IMR-90 (cell line): ENCODE results near the gene TPD52L2. TPM values are rescaled to one million over a fixed set of nuclear protein-coding genes. Genes with fewer than 3 reads are reported as not detected.

Source experiments
- ATAC-seq: fragments of 200-7000 bp; cut with Tn5 transposase; 2 replicates; pipeline ENCODE4 v1.9.1; 2020; ENCODE audit warnings: low read depth, mild to moderate bottlenecking, moderate library complexity
- BruUV-seq: library from RNA; stranded (reverse); fragments of 400-500 nt; replicated peaks from 2 replicates; lab custom pipeline; 2021; lab: Mats Ljungman, UMichigan
- CTCF ChIA-PET: fragments of 300-600 bp; formaldehyde crosslinking; extraction: SDS; loops from one replicate; lab custom pipeline; 2021; ENCODE audit warnings: antibody characterized with exemption; lab: Yijun Ruan, JAX
- POLR2A ChIA-PET: fragments of 300-600 bp; sonication (Branson Sonifier 250); formaldehyde crosslinking; loops from one replicate; lab custom pipeline; 2022; ENCODE audit warnings: antibody characterized with exemption; ENCODE audit not compliant: unreplicated experiment; lab: Charles Lee
- DNase-seq: peaks from one replicate; pipeline ENCODE4 v3.0.0; 2013
- H2AFZ ChIP-seq: replicated peaks from 2 replicates; pipeline ENCODE3; 2013; ENCODE audit warnings: low read length, mild to moderate bottlenecking; ENCODE audit not compliant: poor library complexity
- H2AK5ac ChIP-seq: 2 replicates; pipeline ENCODE4 v1.6.1; 2013; ENCODE audit warnings: low read depth, low read length, inconsistent platforms
- H2AK9ac ChIP-seq: replicated peaks from 2 replicates; pipeline ENCODE3; 2013; ENCODE audit warnings: mild to moderate bottlenecking, low read depth, low read length, moderate library complexity; ENCODE audit not compliant: poor library complexity
- H2BK120ac ChIP-seq: 2 replicates; pipeline ENCODE4 v1.6.1; 2013; ENCODE audit warnings: low read depth, low read length, inconsistent platforms
- H2BK15ac ChIP-seq: 3 replicates; pipeline ENCODE4 v1.6.1; 2013; ENCODE audit warnings: low read depth, low read length, inconsistent platforms
- H2BK20ac ChIP-seq: 2 replicates; pipeline ENCODE4 v1.6.1; 2013; ENCODE audit warnings: low read depth, mild to moderate bottlenecking, inconsistent platforms, low read length, moderate library complexity
- H2BK5ac ChIP-seq: 2 replicates; pipeline ENCODE4 v1.6.1; 2013; ENCODE audit warnings: mild to moderate bottlenecking, low read depth, low read length, inconsistent platforms; ENCODE audit not compliant: poor library complexity, severe bottlenecking
- H3K14ac ChIP-seq: replicated peaks from 2 replicates; pipeline ENCODE4 v1.6.1; 2013; ENCODE audit warnings: low read depth, low read length, inconsistent platforms
- H3K18ac ChIP-seq: 2 replicates; pipeline ENCODE4 v1.6.1; 2013; ENCODE audit warnings: low read depth, low read length, control low read depth
- H3K23ac ChIP-seq: 2 replicates; pipeline ENCODE4 v1.6.1; 2013; ENCODE audit warnings: low read depth, low read length, inconsistent platforms
- H3K27ac ChIP-seq: 2 replicates; pipeline ENCODE4 v1.5.1; 2013; ENCODE audit warnings: mild to moderate bottlenecking, control low read depth, low read length; ENCODE audit not compliant: insufficient read depth
- H3K27me3 ChIP-seq: 2 replicates; pipeline ENCODE4 v1.6.1; 2013; ENCODE audit warnings: low read length; ENCODE audit not compliant: control insufficient read depth, insufficient read depth
- H3K36me3 ChIP-seq: 2 replicates; pipeline ENCODE4 v1.6.1; 2013; ENCODE audit warnings: low read length, mixed read lengths; ENCODE audit not compliant: control insufficient read depth, insufficient read depth
- H3K4ac ChIP-seq: 2 replicates; pipeline ENCODE4 v1.6.1; 2013; ENCODE audit warnings: low read depth, low read length, inconsistent platforms
- H3K4me1 ChIP-seq: 2 replicates; pipeline ENCODE4 v1.6.1; 2013; ENCODE audit warnings: low read length, mixed read lengths; ENCODE audit not compliant: control insufficient read depth, insufficient read depth
- H3K4me2 ChIP-seq: 2 replicates; pipeline ENCODE4 v1.6.1; 2013; ENCODE audit warnings: low read depth, mild to moderate bottlenecking, control low read depth, low read length, moderate library complexity
- H3K4me3 ChIP-seq: 2 replicates; pipeline ENCODE4 v1.5.1; 2013; ENCODE audit warnings: low read depth, mild to moderate bottlenecking, control low read depth, low read length, moderate library complexity; ENCODE audit not compliant: insufficient read depth
- H3K56ac ChIP-seq: 2 replicates; pipeline ENCODE4 v1.6.1; 2013; ENCODE audit warnings: low read length, inconsistent platforms; ENCODE audit not compliant: insufficient read depth; ENCODE audit errors: extremely low read depth
- H3K79me1 ChIP-seq, 2 experiments: 2 replicates each; pipeline ENCODE4 v1.6.1; 2013; ENCODE audit warnings: low read length in 2 of 2, inconsistent platforms in 1 of 2, low read depth in 1 of 2
- H3K9ac ChIP-seq: 2 replicates; pipeline ENCODE4 v1.6.1; 2013; ENCODE audit warnings: low read depth, low read length, control low read depth
- H3K9me1 ChIP-seq: 2 replicates; pipeline ENCODE4 v1.6.1; 2013; ENCODE audit warnings: low read length, inconsistent platforms; ENCODE audit not compliant: insufficient read depth
- H3K9me3 ChIP-seq: 2 replicates; pipeline ENCODE4 v1.6.1; 2013; ENCODE audit warnings: low read length; ENCODE audit not compliant: control insufficient read depth, insufficient read depth
- H4K20me1 ChIP-seq: 2 replicates; pipeline ENCODE4 v1.6.1; 2013; ENCODE audit warnings: low read length, inconsistent platforms; ENCODE audit not compliant: insufficient read depth
- H4K5ac ChIP-seq: 2 replicates; pipeline ENCODE4 v1.6.1; 2013; ENCODE audit warnings: mild to moderate bottlenecking, low read depth, low read length, control low read depth
- H4K8ac ChIP-seq, 2 experiments: 2 replicates each; pipeline ENCODE4 v1.6.1; 2013; ENCODE audit warnings: low read depth in 2 of 2, low read length in 2 of 2, control low read depth in 1 of 2, inconsistent platforms in 1 of 2
- H4K91ac ChIP-seq: 2 replicates; pipeline ENCODE4 v1.6.1; 2013; ENCODE audit warnings: low read depth, low read length, inconsistent platforms; ENCODE audit not compliant: insufficient read depth
- FOS ChIP-seq: fragments of 150-350 bp; IDR thresholded peaks from 2 replicates; pipeline ENCODE4 v1.6.1; 2016; ENCODE audit warnings: low read depth, low read length
- MAZ ChIP-seq: IDR thresholded peaks from 2 replicates; pipeline ENCODE4 v1.6.1; 2012; ENCODE audit warnings: low read depth, mild to moderate bottlenecking, low read length, improper control_type of control experiment, moderate library complexity, borderline replicate concordance
- NFE2L2 ChIP-seq: fragments of 150-350 bp; IDR thresholded peaks from 2 replicates; pipeline ENCODE4 v1.6.1; 2016; ENCODE audit warnings: low read depth, mild to moderate bottlenecking, low read length
- POLR2A ChIP-seq: IDR thresholded peaks from 2 replicates; pipeline ENCODE4 v1.6.1; 2012; ENCODE audit warnings: mild to moderate bottlenecking, low read depth, low read length
- WGBS, 2 experiments: methylation state at CpG; one replicate each; pipeline versions ENCODE4 v1.1.5 to v1.1.7; 2013; ENCODE audit warnings: missing lambda C conversion rate in 2 of 2; ENCODE audit not compliant: insufficient read length in 1 of 2; ENCODE audit errors: extremely low coverage in 2 of 2; 5-methylcytosine and 5-hydroxymethylcytosine counted together
- dilution Hi-C: fragments of 300-500 bp; cut with HindIII; formaldehyde crosslinking; loops from one replicate; pipeline ENCODE4 v1.14.3; 2018; ENCODE audit warnings: low sequenced_read_pairs; ENCODE audit not compliant: unreplicated experiment
- in situ Hi-C: fragments of 300-500 bp; cut with MboI; formaldehyde crosslinking; loops from 3 replicates; pipeline ENCODE4 v1.14.3; 2019; ENCODE audit warnings: low sequenced_read_pairs, inconsistent platforms, mixed read lengths
- intact Hi-C: fragments of 100-400 bp; cut with micrococcal nuclease; formaldehyde crosslinking; loops from 2 replicates; pipeline ENCODE4 v1.10.0; 2022
- polyA plus RNA-seq, 3 experiments: library from polyadenylated mRNA; depleted of rRNA; stranded (reverse); fragments of >200 nt; gene quantifications; 2 replicates each; pipeline ENCODE4 v1.2.3, GENCODE V29; 2012; ENCODE audit warnings: low replicate concordance in 1 of 3
- total RNA-seq: library from RNA; depleted of rRNA; stranded (reverse); fragments of >200 nt; gene quantifications from 2 replicates; pipeline ENCODE4 v1.2.3, GENCODE V29; 2012
- TF ChIP-seq, protein P1 (sequence below): conservative IDR thresholded peaks from 2 replicates; pipeline ENCODE4 v1.5.1; 2012; ENCODE audit warnings: mild to moderate bottlenecking, low read depth, low read length, improper control_type of control experiment

Gene TPD52L2
- total and polyA plus RNA-seq, 2 of the 4 experiments (the other 2 are of a cell fraction), result 113 to 189 TPM

DNA sequence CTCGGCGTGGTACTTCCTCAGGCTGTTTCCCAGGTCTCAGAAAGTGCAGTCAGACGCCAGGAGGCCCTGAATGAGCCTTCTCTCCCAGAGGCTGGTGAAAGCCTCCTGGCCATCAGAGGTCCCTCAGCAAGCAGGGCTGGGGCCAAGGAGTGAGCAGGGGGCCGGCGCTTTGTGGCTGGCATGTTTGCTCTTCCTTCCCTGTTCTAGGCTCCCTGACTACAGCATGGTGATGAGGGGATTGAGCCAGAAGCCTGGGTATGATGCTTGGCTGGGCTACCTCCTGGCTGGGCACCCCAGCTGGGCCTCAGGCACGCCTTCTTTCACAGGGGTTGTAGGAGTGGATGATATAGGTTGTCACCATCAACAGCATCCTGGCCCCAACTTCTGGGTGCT, 18.1 kb downstream of the TPD52L2 start:
- Histone ChIP-seq H3K56ac (no peak overlapping the region), H2BK120ac (no peak overlapping the region), H2BK20ac (no peak overlapping the region), H3K9ac (no peak overlapping the region), H3K27me3 (no peaks in the 10 kb centered on the region), H4K5ac (no peak overlapping the region), H4K91ac (no peak overlapping the region), H3K36me3 (peaks cover 72% of the 10 kb centered on the region), H3K27ac (no peak overlapping the region), H2AK5ac (no peak overlapping the region), H3K4me3 (no peak overlapping the region), H2AFZ (no peak overlapping the region), H2BK15ac (no peak overlapping the region), H3K79me1 (peaks cover 22 to 71% of the 10 kb centered on the region in 2 experiments), H3K14ac (no peak overlapping the region), H3K23ac (no peak overlapping the region), H3K4me1 (no peaks in the 10 kb centered on the region), H3K9me3 (no peaks in the 10 kb centered on the region), H2AK9ac (no peak overlapping the region), H4K20me1 (peaks cover 79% of the 10 kb centered on the region), H2BK5ac (no peak overlapping the region), H3K18ac (no peak overlapping the region), H3K4me2 (no peak overlapping the region), H4K8ac (no peak overlapping the region), H3K9me1 (no peaks in the 10 kb centered on the region), H3K4ac (no peak overlapping the region)
- dilution Hi-C loops, result no loop called here
- ChIA-PET CTCF (no interaction called here), POLR2A (interaction anchor here (0.6 kb wide), 1 partner anchor 13 kb away, joined by 3 read pairs; no protein-coding TSS in a partner anchor)
- DNase-seq (no peak), ATAC-seq (no peak)
- TF ChIP-seq POLR2A (no peak), MAZ (no peak), FOS (no peak), NFE2L2 (no peak)
- TF ChIP-seq, protein P1, sequence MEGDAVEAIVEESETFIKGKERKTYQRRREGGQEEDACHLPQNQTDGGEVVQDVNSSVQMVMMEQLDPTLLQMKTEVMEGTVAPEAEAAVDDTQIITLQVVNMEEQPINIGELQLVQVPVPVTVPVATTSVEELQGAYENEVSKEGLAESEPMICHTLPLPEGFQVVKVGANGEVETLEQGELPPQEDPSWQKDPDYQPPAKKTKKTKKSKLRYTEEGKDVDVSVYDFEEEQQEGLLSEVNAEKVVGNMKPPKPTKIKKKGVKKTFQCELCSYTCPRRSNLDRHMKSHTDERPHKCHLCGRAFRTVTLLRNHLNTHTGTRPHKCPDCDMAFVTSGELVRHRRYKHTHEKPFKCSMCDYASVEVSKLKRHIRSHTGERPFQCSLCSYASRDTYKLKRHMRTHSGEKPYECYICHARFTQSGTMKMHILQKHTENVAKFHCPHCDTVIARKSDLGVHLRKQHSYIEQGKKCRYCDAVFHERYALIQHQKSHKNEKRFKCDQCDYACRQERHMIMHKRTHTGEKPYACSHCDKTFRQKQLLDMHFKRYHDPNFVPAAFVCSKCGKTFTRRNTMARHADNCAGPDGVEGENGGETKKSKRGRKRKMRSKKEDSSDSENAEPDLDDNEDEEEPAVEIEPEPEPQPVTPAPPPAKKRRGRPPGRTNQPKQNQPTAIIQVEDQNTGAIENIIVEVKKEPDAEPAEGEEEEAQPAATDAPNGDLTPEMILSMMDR, result no peak
- intact Hi-C loops, result no loop called here
- BruUV-seq, result no TSS peak
- in situ Hi-C loops, result no loop called here
- no CpG with 5 or more reads among the region's 6 CpGs for WGBS, 2 experiments
